ENCODE measurements around the gene ENPP4. TPM values are rescaled to one million over a fixed set of nuclear protein-coding genes. Genes with fewer than 3 reads are reported as not detected.

ENPP4 gene
- total RNA-seq, 1 experiment from 2014 or later = 2.8 TPM

DNA sequence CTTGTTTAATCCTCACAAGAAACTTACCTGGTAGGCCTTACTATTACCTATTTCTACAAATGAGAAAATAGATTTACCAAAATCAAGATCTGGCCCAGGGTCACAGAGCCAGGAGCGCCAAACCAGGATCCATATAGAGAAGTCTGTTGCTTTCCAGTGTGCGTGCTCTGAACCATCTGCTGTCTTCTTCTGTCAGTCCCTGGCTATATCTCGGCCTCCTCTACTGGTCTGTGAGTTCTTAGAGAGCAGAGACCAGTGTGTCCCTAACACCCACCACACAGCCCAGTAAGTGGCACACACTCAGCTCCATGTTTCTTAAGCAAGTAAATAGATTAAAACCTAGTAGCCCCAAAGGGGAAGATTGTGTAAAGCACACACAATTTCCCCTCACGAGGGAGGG is 59.9 kb downstream of the ENPP4 start:
- ChIA-PET POLR2A (no interaction called here), CTCF (no interaction called here)
- no peak for ATAC-seq
- Mint-ChIP-seq H3K27me3 (ENCODE audit: low read depth) (no peaks in the 10 kb centered on the region), H3K27ac (no peak overlapping the region), H3K4me1 (no peaks in the 10 kb centered on the region; the same call in 1 of the 2 replicates), H3K36me3 (no peaks in the 10 kb centered on the region; the same call in 1 of the 2 replicates), H3K9me3 (peaks cover 4% of the 10 kb centered on the region), H3K4me3 (no peak overlapping the region)
- DNase-seq (ENCODE audit: low spot score) = no peak
- TF ChIP-seq SP1 (CRISPR knock-in tag; conservative IDR thresholded peaks at IDR 0.05) (no peak), MXD4 (CRISPR knock-in tag; IDR thresholded peaks at IDR 0.05; ENCODE audit: borderline replicate concordance) (no peak), ZNF416 (CRISPR knock-in tag; IDR thresholded peaks at IDR 0.05) (no peak), EMX1 (CRISPR knock-in tag; IDR thresholded peaks at IDR 0.05) (no peak), FOXP1 (CRISPR knock-in tag; IDR thresholded peaks at IDR 0.05; ENCODE audit: borderline replicate concordance) (no peak), NR3C1 (CRISPR knock-in tag; conservative IDR thresholded peaks at IDR 0.05; ENCODE audit: low read depth) (no peak), NR2C2 (CRISPR knock-in tag; IDR thresholded peaks at IDR 0.05) (no peak), ZNF263 (CRISPR knock-in tag; IDR thresholded peaks at IDR 0.05; ENCODE audit: low read depth) (no peak), TP53 (CRISPR knock-in tag; IDR thresholded peaks at IDR 0.05) (no peak), RORB (CRISPR knock-in tag; IDR thresholded peaks at IDR 0.05) (no peak), ZNF121 (CRISPR knock-in tag; IDR thresholded peaks at IDR 0.05) (no peak)
- TF ChIP-seq, protein P1, sequence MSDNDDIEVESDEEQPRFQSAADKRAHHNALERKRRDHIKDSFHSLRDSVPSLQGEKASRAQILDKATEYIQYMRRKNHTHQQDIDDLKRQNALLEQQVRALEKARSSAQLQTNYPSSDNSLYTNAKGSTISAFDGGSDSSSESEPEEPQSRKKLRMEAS (CRISPR knock-in tag; IDR thresholded peaks at IDR 0.05) = no peak
- TF ChIP-seq, protein P2, sequence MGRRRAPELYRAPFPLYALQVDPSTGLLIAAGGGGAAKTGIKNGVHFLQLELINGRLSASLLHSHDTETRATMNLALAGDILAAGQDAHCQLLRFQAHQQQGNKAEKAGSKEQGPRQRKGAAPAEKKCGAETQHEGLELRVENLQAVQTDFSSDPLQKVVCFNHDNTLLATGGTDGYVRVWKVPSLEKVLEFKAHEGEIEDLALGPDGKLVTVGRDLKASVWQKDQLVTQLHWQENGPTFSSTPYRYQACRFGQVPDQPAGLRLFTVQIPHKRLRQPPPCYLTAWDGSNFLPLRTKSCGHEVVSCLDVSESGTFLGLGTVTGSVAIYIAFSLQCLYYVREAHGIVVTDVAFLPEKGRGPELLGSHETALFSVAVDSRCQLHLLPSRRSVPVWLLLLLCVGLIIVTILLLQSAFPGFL (CRISPR knock-in tag; IDR thresholded peaks at IDR 0.05; ENCODE audit: borderline replicate concordance) = no peak
- TF ChIP-seq, protein P3, sequence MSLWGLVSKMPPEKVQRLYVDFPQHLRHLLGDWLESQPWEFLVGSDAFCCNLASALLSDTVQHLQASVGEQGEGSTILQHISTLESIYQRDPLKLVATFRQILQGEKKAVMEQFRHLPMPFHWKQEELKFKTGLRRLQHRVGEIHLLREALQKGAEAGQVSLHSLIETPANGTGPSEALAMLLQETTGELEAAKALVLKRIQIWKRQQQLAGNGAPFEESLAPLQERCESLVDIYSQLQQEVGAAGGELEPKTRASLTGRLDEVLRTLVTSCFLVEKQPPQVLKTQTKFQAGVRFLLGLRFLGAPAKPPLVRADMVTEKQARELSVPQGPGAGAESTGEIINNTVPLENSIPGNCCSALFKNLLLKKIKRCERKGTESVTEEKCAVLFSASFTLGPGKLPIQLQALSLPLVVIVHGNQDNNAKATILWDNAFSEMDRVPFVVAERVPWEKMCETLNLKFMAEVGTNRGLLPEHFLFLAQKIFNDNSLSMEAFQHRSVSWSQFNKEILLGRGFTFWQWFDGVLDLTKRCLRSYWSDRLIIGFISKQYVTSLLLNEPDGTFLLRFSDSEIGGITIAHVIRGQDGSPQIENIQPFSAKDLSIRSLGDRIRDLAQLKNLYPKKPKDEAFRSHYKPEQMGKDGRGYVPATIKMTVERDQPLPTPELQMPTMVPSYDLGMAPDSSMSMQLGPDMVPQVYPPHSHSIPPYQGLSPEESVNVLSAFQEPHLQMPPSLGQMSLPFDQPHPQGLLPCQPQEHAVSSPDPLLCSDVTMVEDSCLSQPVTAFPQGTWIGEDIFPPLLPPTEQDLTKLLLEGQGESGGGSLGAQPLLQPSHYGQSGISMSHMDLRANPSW (CRISPR knock-in tag; conservative IDR thresholded peaks at IDR 0.05; ENCODE audit: low read depth) = no peak
- TF ChIP-seq, protein P4, sequence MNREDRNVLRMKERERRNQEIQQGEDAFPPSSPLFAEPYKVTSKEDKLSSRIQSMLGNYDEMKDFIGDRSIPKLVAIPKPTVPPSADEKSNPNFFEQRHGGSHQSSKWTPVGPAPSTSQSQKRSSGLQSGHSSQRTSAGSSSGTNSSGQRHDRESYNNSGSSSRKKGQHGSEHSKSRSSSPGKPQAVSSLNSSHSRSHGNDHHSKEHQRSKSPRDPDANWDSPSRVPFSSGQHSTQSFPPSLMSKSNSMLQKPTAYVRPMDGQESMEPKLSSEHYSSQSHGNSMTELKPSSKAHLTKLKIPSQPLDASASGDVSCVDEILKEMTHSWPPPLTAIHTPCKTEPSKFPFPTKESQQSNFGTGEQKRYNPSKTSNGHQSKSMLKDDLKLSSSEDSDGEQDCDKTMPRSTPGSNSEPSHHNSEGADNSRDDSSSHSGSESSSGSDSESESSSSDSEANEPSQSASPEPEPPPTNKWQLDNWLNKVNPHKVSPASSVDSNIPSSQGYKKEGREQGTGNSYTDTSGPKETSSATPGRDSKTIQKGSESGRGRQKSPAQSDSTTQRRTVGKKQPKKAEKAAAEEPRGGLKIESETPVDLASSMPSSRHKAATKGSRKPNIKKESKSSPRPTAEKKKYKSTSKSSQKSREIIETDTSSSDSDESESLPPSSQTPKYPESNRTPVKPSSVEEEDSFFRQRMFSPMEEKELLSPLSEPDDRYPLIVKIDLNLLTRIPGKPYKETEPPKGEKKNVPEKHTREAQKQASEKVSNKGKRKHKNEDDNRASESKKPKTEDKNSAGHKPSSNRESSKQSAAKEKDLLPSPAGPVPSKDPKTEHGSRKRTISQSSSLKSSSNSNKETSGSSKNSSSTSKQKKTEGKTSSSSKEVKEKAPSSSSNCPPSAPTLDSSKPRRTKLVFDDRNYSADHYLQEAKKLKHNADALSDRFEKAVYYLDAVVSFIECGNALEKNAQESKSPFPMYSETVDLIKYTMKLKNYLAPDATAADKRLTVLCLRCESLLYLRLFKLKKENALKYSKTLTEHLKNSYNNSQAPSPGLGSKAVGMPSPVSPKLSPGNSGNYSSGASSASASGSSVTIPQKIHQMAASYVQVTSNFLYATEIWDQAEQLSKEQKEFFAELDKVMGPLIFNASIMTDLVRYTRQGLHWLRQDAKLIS (CRISPR knock-in tag; IDR thresholded peaks at IDR 0.05; ENCODE audit: borderline replicate concordance) = no peak

DNA sequence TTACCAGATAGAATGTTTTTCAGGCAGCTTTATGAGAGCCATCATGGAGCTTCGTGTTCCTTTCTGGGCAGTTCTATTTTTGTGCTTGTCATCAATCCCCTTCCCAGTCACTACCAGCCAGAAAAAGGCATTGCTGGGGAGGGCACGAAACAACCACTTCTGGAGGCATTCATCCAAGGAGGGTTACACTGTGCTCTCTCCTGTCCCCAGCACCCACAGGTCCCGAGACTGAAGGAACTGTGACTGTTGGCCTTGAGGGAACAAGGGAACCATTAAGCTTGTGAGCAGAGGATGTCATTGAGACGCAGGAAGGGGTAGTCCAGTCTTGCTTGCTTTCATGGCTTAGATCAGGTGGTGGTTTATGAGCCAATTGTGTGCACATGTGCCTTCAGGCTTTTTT is 61.1 kb downstream of the ENPP4 start:
- no peak for DNase-seq (ENCODE audit: low spot score)
- Mint-ChIP-seq H3K4me3 (no peak overlapping the region), H3K27me3 (ENCODE audit: low read depth) (no peaks in the 10 kb centered on the region), H3K4me1 (no peaks in the 10 kb centered on the region; the same call in 1 of the 2 replicates), H3K9me3 (peaks cover 4% of the 10 kb centered on the region), H3K36me3 (no peaks in the 10 kb centered on the region; the same call in 1 of the 2 replicates), H3K27ac (no peak overlapping the region)
- ChIA-PET CTCF (no interaction called here), POLR2A (no interaction called here)
- ATAC-seq = no peak
- TF ChIP-seq ZNF423 (CRISPR knock-in tag; IDR thresholded peaks at IDR 0.05) = no peak
- TF ChIP-seq, protein P5, sequence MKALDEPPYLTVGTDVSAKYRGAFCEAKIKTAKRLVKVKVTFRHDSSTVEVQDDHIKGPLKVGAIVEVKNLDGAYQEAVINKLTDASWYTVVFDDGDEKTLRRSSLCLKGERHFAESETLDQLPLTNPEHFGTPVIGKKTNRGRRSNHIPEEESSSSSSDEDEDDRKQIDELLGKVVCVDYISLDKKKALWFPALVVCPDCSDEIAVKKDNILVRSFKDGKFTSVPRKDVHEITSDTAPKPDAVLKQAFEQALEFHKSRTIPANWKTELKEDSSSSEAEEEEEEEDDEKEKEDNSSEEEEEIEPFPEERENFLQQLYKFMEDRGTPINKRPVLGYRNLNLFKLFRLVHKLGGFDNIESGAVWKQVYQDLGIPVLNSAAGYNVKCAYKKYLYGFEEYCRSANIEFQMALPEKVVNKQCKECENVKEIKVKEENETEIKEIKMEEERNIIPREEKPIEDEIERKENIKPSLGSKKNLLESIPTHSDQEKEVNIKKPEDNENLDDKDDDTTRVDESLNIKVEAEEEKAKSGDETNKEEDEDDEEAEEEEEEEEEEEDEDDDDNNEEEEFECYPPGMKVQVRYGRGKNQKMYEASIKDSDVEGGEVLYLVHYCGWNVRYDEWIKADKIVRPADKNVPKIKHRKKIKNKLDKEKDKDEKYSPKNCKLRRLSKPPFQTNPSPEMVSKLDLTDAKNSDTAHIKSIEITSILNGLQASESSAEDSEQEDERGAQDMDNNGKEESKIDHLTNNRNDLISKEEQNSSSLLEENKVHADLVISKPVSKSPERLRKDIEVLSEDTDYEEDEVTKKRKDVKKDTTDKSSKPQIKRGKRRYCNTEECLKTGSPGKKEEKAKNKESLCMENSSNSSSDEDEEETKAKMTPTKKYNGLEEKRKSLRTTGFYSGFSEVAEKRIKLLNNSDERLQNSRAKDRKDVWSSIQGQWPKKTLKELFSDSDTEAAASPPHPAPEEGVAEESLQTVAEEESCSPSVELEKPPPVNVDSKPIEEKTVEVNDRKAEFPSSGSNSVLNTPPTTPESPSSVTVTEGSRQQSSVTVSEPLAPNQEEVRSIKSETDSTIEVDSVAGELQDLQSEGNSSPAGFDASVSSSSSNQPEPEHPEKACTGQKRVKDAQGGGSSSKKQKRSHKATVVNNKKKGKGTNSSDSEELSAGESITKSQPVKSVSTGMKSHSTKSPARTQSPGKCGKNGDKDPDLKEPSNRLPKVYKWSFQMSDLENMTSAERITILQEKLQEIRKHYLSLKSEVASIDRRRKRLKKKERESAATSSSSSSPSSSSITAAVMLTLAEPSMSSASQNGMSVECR (CRISPR knock-in tag; IDR thresholded peaks at IDR 0.05; ENCODE audit: borderline replicate concordance) = no peak
- no peak for TF ChIP-seq FOXJ3 (CRISPR knock-in tag; IDR thresholded peaks at IDR 0.05; ENCODE audit: borderline replicate concordance)
- TF ChIP-seq PRRX2 (CRISPR knock-in tag; IDR thresholded peaks at IDR 0.05) = no peak
- TF ChIP-seq, protein P2 (CRISPR knock-in tag; IDR thresholded peaks at IDR 0.05; ENCODE audit: borderline replicate concordance) = no peak

All from WTC11 (cell line).